HG03064 (cell line): Measurements from ENCODE around the gene COL8A1.

ENCODE experiments used
- ATAC-seq: cut with Tn5 transposase; IDR thresholded peaks from one replicate; pipeline ENCODE4 v1.9.1; 2021; ENCODE audit warnings: low read depth; ENCODE audit not compliant: unreplicated experiment

The COL8A1 gene

GRCh38 chr3:99637368-99638111 lies 854 bp upstream of the COL8A1 start:
- no peak for ATAC-seq

- no peak for ATAC-seq
Measured at GRCh38 chr3:99639579-99639978, 1.2 kb downstream of the COL8A1 start.

- ATAC-seq, result no peak
Measured at GRCh38 chr3:99640214-99640851, 1.9 kb downstream of the COL8A1 start.

GRCh38 chr3:99641480-99641879 lies 3.1 kb downstream of the COL8A1 start:
- ATAC-seq, result no peak

GRCh38 chr3:99641982-99642381 lies 3.6 kb downstream of the COL8A1 start:
- no peak for ATAC-seq

- no peak for ATAC-seq
Measured at GRCh38 chr3:99644017-99644416, 5.6 kb downstream of the COL8A1 start.

GRCh38 chr3:99644746-99645145 lies 6.4 kb downstream of the COL8A1 start:
- no peak for ATAC-seq

- ATAC-seq, result no peak
Measured at GRCh38 chr3:99645277-99646106, 7.1 kb downstream of the COL8A1 start.

- no peak for ATAC-seq
Measured at GRCh38 chr3:99646107-99646435, 7.7 kb downstream of the COL8A1 start.

GRCh38 chr3:99647081-99647480 lies 8.7 kb downstream of the COL8A1 start:
- no peak for ATAC-seq

- ATAC-seq, result no peak
Measured at GRCh38 chr3:99648101-99648500, 9.7 kb downstream of the COL8A1 start.

- no peak for ATAC-seq
Measured at GRCh38 chr3:99648516-99648915, 10.1 kb downstream of the COL8A1 start.

- ATAC-seq, result no peak
Measured at GRCh38 chr3:99651531-99651930, 13.1 kb downstream of the COL8A1 start.

GRCh38 chr3:99656624-99657023 lies 18.2 kb downstream of the COL8A1 start:
- no peak for ATAC-seq

GRCh38 chr3:99658274-99658673 lies 19.9 kb downstream of the COL8A1 start:
- no peak for ATAC-seq

GRCh38 chr3:99659032-99659431 lies 20.6 kb downstream of the COL8A1 start:
- no peak for ATAC-seq

- no peak for ATAC-seq
Measured at GRCh38 chr3:99659951-99660350, 21.6 kb downstream of the COL8A1 start.

- ATAC-seq, result no peak
Measured at GRCh38 chr3:99662838-99663570, 24.6 kb downstream of the COL8A1 start.

- no peak for ATAC-seq
Measured at GRCh38 chr3:99663977-99664376, 25.6 kb downstream of the COL8A1 start.

GRCh38 chr3:99665017-99665416 lies 26.6 kb downstream of the COL8A1 start:
- no peak for ATAC-seq

GRCh38 chr3:99666201-99666600 lies 27.8 kb downstream of the COL8A1 start:
- no peak for ATAC-seq
